Skeletal muscle tissue (tissue), 4 donors: ENCODE results near the gene TMEM163. TPM values are rescaled to one million over a fixed set of nuclear protein-coding genes. Genes with fewer than 3 reads are reported as not detected.
"Not testable (repeated sequence)": the region's sequence is repeated elsewhere in the genome, so short reads cannot be mapped to it uniquely, and the experiment has no call there.

ENCODE experiments used
- H3K27ac ChIP-seq: one replicate; pipeline ENCODE4 v1.7.0; 2013; ENCODE audit warnings: mild to moderate bottlenecking, low read depth, low read length, inconsistent platforms
- H3K27me3 ChIP-seq, 3 donors: one replicate each; pipeline ENCODE4 v1.7.0; 2013; ENCODE audit warnings: low read length in 3 of 3; ENCODE audit not compliant: control insufficient read depth in 3 of 3, insufficient read depth in 3 of 3
- H3K36me3 ChIP-seq, 3 donors: one replicate each; pipeline ENCODE4 v1.7.0; 2013; ENCODE audit warnings: low read length in 3 of 3; ENCODE audit not compliant: control insufficient read depth in 3 of 3, insufficient read depth in 3 of 3
- H3K4me1 ChIP-seq, 3 donors: one replicate each; pipeline ENCODE4 v1.7.0; 2013; ENCODE audit warnings: low read length in 3 of 3, mild to moderate bottlenecking in 3 of 3; ENCODE audit not compliant: control insufficient read depth in 3 of 3, insufficient read depth in 3 of 3
- H3K4me3 ChIP-seq, 3 donors: one replicate each; pipeline ENCODE4 v1.7.0; 2013; ENCODE audit warnings: low read length in 3 of 3
- H3K9ac ChIP-seq, 3 donors: one replicate each; pipeline ENCODE4 v1.7.0; 2013; ENCODE audit warnings: low read length in 3 of 3, mild to moderate bottlenecking in 3 of 3, moderate library complexity in 2 of 3, low read depth in 1 of 3
- H3K9me3 ChIP-seq, 3 donors: one replicate each; pipeline ENCODE4 v1.7.0; 2013; ENCODE audit warnings: low read length in 3 of 3; ENCODE audit not compliant: control insufficient read depth in 3 of 3
- total RNA-seq: library from RNA; depleted of rRNA; stranded (reverse); fragments of >200 nt; gene quantifications from one replicate; pipeline ENCODE4 v1.2.3, GENCODE V29; 2014
- donor health status: Osteomylitis.

TMEM163 gene
- total RNA-seq, 1 donor from 2014 or later = 1.0 TPM

- Histone ChIP-seq H3K27me3 (no peaks in the 10 kb centered on the region), H3K36me3 (no peaks in the 10 kb centered on the region), H3K4me3 (no peak overlapping the region), H3K4me1 (peaks cover 0 to 2% (median 0%) of the 10 kb centered on the region in 3 donors), H3K9me3 (no peaks in the 10 kb centered on the region), H3K9ac (no peak overlapping the region), H3K27ac (no peak overlapping the region)
These were observed 145.1 kb downstream of the TMEM163 start for GRCh38 chr2:134573724-134574123.

- Histone ChIP-seq H3K9ac (no peak overlapping the region), H3K27ac (no peak overlapping the region), H3K4me3 (no peak overlapping the region), H3K27me3 (no peaks in the 10 kb centered on the region), H3K36me3 (no peaks in the 10 kb centered on the region), H3K9me3 (no peaks in the 10 kb centered on the region), H3K4me1 (peaks cover 0 to 2% (median 0%) of the 10 kb centered on the region in 3 donors)
These were observed 145.8 kb downstream of the TMEM163 start for GRCh38 chr2:134573085-134573370.

DNA sequence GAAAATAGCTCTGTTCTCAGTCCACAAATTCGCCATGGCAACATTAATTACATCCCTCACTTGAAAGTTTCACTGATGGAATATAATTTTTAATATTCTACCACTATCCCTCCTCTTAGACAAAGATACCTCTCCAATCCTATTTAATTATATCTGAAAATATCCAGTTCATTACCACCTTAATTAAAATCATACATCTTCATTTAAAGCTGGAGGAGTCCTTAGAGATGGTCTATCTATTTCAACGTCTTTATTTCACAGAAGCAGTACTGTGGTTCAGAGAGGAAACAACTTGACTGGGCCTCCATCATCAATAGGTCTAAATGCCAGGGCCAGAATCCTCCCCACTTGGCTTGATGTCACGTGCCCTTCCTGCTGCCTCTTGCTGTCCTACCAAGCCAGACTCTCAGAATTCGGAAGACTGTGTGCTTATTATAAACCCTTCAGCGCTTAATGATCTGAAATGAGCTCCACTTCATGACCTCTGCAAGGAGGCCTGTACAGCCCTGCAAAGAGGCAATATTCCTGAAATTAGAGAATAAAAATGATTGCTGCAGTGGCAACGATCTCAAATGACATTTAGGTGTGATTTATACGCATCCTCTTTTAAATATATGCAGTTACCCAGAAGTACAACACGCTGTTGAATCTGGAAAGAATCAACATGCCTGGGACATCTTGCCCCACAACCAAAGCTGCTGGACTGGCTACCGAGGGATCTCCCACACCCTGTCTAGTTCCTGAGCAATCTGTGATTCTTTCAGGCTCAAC, 146.3 kb downstream of the TMEM163 start:
- Histone ChIP-seq H3K9me3 (no peaks in the 10 kb centered on the region), H3K9ac (no peak overlapping the region), H3K27ac (no peak overlapping the region), H3K4me1 (peaks cover 0 to 2% (median 0%) of the 10 kb centered on the region in 3 donors), H3K4me3 (no peak overlapping the region), H3K36me3 (no peaks in the 10 kb centered on the region), H3K27me3 (no peaks in the 10 kb centered on the region)

- Histone ChIP-seq H3K36me3 (no peaks in the 10 kb centered on the region), H3K4me3 (no peak overlapping the region), H3K9ac (no peak overlapping the region), H3K27ac (no peak overlapping the region), H3K27me3 (no peaks in the 10 kb centered on the region), H3K4me1 (peaks cover 0 to 2% (median 0%) of the 10 kb centered on the region in 3 donors), H3K9me3 (no peaks in the 10 kb centered on the region)
These were observed 148.1 kb downstream of the TMEM163 start for GRCh38 chr2:134570676-134571075.

GRCh38 chr2:134568413-134568812, 150.4 kb downstream of the TMEM163 start:
- Histone ChIP-seq H3K4me3 (no peak overlapping the region), H3K27me3 (no peaks in the 10 kb centered on the region), H3K4me1 (no peaks in the 10 kb centered on the region), H3K36me3 (no peaks in the 10 kb centered on the region), H3K9me3 (no peaks in the 10 kb centered on the region), H3K9ac (no peak overlapping the region), H3K27ac (no peak overlapping the region)

GRCh38 chr2:134567666-134568065, 151.1 kb downstream of the TMEM163 start:
- Histone ChIP-seq H3K9me3 (no peaks in the 10 kb centered on the region), H3K36me3 (no peaks in the 10 kb centered on the region), H3K9ac (no peak overlapping the region), H3K4me3 (no peak overlapping the region), H3K27ac (no peak overlapping the region), H3K27me3 (no peaks in the 10 kb centered on the region), H3K4me1 (no peaks in the 10 kb centered on the region)

DNA sequence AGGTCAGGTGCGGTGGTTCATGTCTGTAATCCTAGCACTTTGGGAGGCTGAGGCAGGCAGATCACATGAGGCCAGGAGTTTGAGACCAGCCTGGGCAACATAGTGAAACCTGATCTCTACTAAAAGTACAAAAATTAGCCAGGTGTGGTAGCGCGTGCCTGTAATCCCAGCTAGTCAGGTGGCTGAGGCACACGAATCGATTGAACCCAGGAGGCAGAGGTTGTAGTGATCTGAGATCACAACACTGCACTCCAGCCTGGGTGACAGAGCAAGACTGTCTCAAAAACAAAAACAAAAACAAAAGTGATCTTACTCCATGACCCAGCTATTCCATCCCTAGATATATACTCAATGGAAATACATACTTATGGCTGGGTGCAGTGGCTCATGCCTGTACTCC, 153.8 kb downstream of the TMEM163 start:
- H3K9me3 ChIP-seq, H3K4me1 ChIP-seq, H3K27ac ChIP-seq, H3K4me3 ChIP-seq, H3K27me3 ChIP-seq, H3K36me3 ChIP-seq, H3K9ac ChIP-seq: not testable (repeated sequence)

GRCh38 chr2:134564549-134564948, 154.3 kb downstream of the TMEM163 start:
- H3K27ac ChIP-seq = no peak overlapping the region
- H3K27me3 ChIP-seq = no peaks in the 10 kb centered on the region
- no peak overlapping the region for H3K4me3 ChIP-seq
- H3K36me3 ChIP-seq = no peaks in the 10 kb centered on the region
- no peaks in the 10 kb centered on the region for H3K9me3 ChIP-seq
- no peak overlapping the region for H3K9ac ChIP-seq
- H3K4me1 ChIP-seq = no peaks in the 10 kb centered on the region

GRCh38 chr2:134558208-134558830, 160.5 kb downstream of the TMEM163 start:
- Histone ChIP-seq H3K9me3 (no peaks in the 10 kb centered on the region), H3K4me3 (no peak overlapping the region), H3K27ac (no peak overlapping the region), H3K4me1 (no peaks in the 10 kb centered on the region), H3K9ac (no peak overlapping the region), H3K27me3 (no peaks in the 10 kb centered on the region), H3K36me3 (no peaks in the 10 kb centered on the region)

- Histone ChIP-seq H3K27ac (no peak overlapping the region), H3K36me3 (no peaks in the 10 kb centered on the region), H3K27me3 (no peaks in the 10 kb centered on the region), H3K4me3 (no peak overlapping the region), H3K9ac (no peak overlapping the region), H3K9me3 (no peaks in the 10 kb centered on the region), H3K4me1 (no peaks in the 10 kb centered on the region)
These were observed 163.4 kb downstream of the TMEM163 start for GRCh38 chr2:134555411-134555810.
